ENCODE data around the gene MEF2C. TPM values are rescaled to one million over a fixed set of nuclear protein-coding genes. Genes with fewer than 3 reads are reported as not detected.

Gene MEF2C
- total RNA-seq, 2 donors from 2014 or later = 94.0 to 104 TPM

GRCh38 chr5:88882276-88883038, 527 bp downstream of the MEF2C start:
- Histone ChIP-seq H3K27me3 (replicated peaks; ENCODE audit: insufficient read depth) (no peaks in the 10 kb centered on the region), H3K4me3 (peak overlapping the region; percentile 86), H3K36me3 (no peaks in the 10 kb centered on the region), H3K4me1 (ENCODE audit: control insufficient read depth in 1 of 2, low read depth in 2 of 2) (peaks cover 22 to 28% of the 10 kb centered on the region in 2 donors), H3K9me3 (no peaks in the 10 kb centered on the region), H3K27ac (peak overlapping the region; percentile 90 to 96)
- TF ChIP-seq, protein P1, sequence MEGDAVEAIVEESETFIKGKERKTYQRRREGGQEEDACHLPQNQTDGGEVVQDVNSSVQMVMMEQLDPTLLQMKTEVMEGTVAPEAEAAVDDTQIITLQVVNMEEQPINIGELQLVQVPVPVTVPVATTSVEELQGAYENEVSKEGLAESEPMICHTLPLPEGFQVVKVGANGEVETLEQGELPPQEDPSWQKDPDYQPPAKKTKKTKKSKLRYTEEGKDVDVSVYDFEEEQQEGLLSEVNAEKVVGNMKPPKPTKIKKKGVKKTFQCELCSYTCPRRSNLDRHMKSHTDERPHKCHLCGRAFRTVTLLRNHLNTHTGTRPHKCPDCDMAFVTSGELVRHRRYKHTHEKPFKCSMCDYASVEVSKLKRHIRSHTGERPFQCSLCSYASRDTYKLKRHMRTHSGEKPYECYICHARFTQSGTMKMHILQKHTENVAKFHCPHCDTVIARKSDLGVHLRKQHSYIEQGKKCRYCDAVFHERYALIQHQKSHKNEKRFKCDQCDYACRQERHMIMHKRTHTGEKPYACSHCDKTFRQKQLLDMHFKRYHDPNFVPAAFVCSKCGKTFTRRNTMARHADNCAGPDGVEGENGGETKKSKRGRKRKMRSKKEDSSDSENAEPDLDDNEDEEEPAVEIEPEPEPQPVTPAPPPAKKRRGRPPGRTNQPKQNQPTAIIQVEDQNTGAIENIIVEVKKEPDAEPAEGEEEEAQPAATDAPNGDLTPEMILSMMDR (IDR thresholded peaks at IDR 0.05) = no peak
- DNase-seq (ENCODE audit: low spot score) = no peak
- ATAC-seq (ENCODE audit: insufficient number of reproducible peaks, low FRiP score, low read depth) = no peak

DNA sequence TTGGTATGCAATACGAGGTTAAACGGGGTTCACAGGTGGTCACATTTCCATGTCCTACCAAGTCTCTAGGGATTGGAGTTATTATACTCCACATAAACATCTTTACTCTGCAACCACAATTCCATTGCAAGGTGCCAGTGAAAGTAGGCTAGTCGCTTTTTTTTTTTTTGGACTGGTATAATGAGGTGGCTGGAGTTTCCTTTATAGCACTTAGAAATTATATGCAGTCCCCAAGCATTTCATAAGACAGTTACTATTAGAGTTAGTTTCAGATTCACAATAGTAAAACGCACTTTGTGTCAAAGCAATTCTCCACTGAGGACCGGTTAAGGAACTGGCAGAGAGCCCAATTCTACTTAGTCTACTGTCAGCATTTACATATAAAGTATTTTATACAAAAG, 1.4 kb downstream of the MEF2C start:
- DNase-seq (ENCODE audit: low spot score) = no peak
- peak overlapping the region; percentile 90 to 96 for H3K27ac ChIP-seq
- H3K27me3 ChIP-seq (replicated peaks; ENCODE audit: insufficient read depth) = no peaks in the 10 kb centered on the region
- no peak for ATAC-seq (ENCODE audit: insufficient number of reproducible peaks, low FRiP score, low read depth)
- H3K9me3 ChIP-seq = no peaks in the 10 kb centered on the region
- TF ChIP-seq, protein P1 (IDR thresholded peaks at IDR 0.05) = no peak
- H3K36me3 ChIP-seq = no peaks in the 10 kb centered on the region
- H3K4me3 ChIP-seq = peak overlapping the region; percentile 86
- peaks cover 21 to 28% of the 10 kb centered on the region in 2 donors for H3K4me1 ChIP-seq (ENCODE audit: control insufficient read depth in 1 of 2, low read depth in 2 of 2)

GRCh38 chr5:88880201-88880600, 2.8 kb downstream of the MEF2C start:
- no peaks in the 10 kb centered on the region for H3K27me3 ChIP-seq (replicated peaks; ENCODE audit: insufficient read depth)
- peaks cover 29 to 37% of the 10 kb centered on the region in 2 donors for H3K4me1 ChIP-seq (ENCODE audit: control insufficient read depth in 1 of 2, low read depth in 2 of 2)
- H3K9me3 ChIP-seq = no peaks in the 10 kb centered on the region
- no peaks in the 10 kb centered on the region for H3K36me3 ChIP-seq
- peak overlapping the region; percentile 86 for H3K4me3 ChIP-seq
- ATAC-seq (ENCODE audit: insufficient number of reproducible peaks, low FRiP score, low read depth) (no peak), DNase-seq (ENCODE audit: low spot score) (no peak)
- H3K27ac ChIP-seq = peak overlapping the region; percentile 90 to 96
- TF ChIP-seq, protein P1 (IDR thresholded peaks at IDR 0.05) = no peak

GRCh38 chr5:88879724-88880123, 3.3 kb downstream of the MEF2C start:
- Histone ChIP-seq H3K4me3 (peak overlapping the region; percentile 86), H3K9me3 (no peaks in the 10 kb centered on the region), H3K27ac (peak overlapping the region; percentile 90 to 96), H3K4me1 (ENCODE audit: control insufficient read depth in 1 of 2, low read depth in 2 of 2) (peaks cover 26 to 37% of the 10 kb centered on the region in 2 donors), H3K36me3 (no peaks in the 10 kb centered on the region), H3K27me3 (replicated peaks; ENCODE audit: insufficient read depth) (no peaks in the 10 kb centered on the region)
- DNase-seq (ENCODE audit: low spot score) = no peak
- TF ChIP-seq, protein P1 (IDR thresholded peaks at IDR 0.05) = no peak
- no peak for ATAC-seq (ENCODE audit: insufficient number of reproducible peaks, low FRiP score, low read depth)

GRCh38 chr5:88878976-88879375, 4.0 kb downstream of the MEF2C start:
- DNase-seq (ENCODE audit: low spot score) (no peak), ATAC-seq (ENCODE audit: insufficient number of reproducible peaks, low FRiP score, low read depth) (no peak)
- peaks cover 26 to 39% of the 10 kb centered on the region in 2 donors for H3K4me1 ChIP-seq (ENCODE audit: control insufficient read depth in 1 of 2, low read depth in 2 of 2)
- H3K9me3 ChIP-seq = no peaks in the 10 kb centered on the region
- H3K27ac ChIP-seq = peak overlapping the region in 1 of 2 donors; percentile 64
- H3K36me3 ChIP-seq = no peaks in the 10 kb centered on the region
- TF ChIP-seq, protein P1 (IDR thresholded peaks at IDR 0.05) = no peak
- no peaks in the 10 kb centered on the region for H3K27me3 ChIP-seq (replicated peaks; ENCODE audit: insufficient read depth)
- peak overlapping the region; percentile 86 for H3K4me3 ChIP-seq
